Measurements from ENCODE around the gene KIAA1549. TPM values are rescaled to one million over a fixed set of nuclear protein-coding genes. Genes with fewer than 3 reads are reported as not detected.

KIAA1549 gene
- total RNA-seq, 1 experiment from 2014 or later = 19.9 TPM

DNA sequence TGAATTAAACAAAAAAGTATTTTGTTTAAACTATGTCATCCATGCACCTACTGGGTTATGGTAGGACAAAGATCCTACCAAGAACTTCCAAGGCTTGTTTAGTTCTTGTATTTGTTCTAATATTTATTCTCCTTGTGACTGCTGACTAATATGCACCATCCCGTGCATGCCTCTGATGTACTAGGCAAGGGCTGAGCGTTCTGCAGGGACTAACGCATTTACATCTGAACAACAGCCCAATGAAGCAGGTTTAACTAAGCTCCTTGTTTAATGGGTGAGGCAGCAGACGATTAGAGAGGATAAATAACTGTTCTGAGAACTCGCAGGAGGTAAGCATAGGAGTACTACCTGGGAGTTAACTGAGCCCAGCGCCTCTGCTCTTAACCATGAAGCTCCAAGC lies 64.9 kb downstream of the KIAA1549 start:
- Mint-ChIP-seq H3K9me3 (ENCODE audit: unreplicated experiment) (no peaks in the 10 kb centered on the region), H3K36me3 (ENCODE audit: insufficient read depth, unreplicated experiment) (peaks cover 7% of the 10 kb centered on the region), H3K4me3 (ENCODE audit: unreplicated experiment) (no peak overlapping the region), H3K27me3 (ENCODE audit: insufficient read depth, unreplicated experiment) (no peaks in the 10 kb centered on the region), H3K27ac (ENCODE audit: unreplicated experiment) (no peak overlapping the region), H3K4me1 (ENCODE audit: low read depth, unreplicated experiment) (no peaks in the 10 kb centered on the region)
- Histone ChIP-seq H3K4me1 (no peaks in the 10 kb centered on the region), H3K4me3 (ENCODE audit: low read depth, low read length) (no peak overlapping the region), H3K27me3 (replicated peaks; ENCODE audit: control insufficient read depth, insufficient read depth, low read length) (no peaks in the 10 kb centered on the region), H3K9me3 (no peaks in the 10 kb centered on the region), H3K36me3 (ENCODE audit: control insufficient read depth, insufficient read depth, low read length) (no peaks in the 10 kb centered on the region)
- no TSS peak for BruUV-seq (replicated peaks)
- no peak for DNase-seq
- ChIA-PET CTCF (no interaction called here), POLR2A (no interaction called here)
- TF ChIP-seq, protein P1, sequence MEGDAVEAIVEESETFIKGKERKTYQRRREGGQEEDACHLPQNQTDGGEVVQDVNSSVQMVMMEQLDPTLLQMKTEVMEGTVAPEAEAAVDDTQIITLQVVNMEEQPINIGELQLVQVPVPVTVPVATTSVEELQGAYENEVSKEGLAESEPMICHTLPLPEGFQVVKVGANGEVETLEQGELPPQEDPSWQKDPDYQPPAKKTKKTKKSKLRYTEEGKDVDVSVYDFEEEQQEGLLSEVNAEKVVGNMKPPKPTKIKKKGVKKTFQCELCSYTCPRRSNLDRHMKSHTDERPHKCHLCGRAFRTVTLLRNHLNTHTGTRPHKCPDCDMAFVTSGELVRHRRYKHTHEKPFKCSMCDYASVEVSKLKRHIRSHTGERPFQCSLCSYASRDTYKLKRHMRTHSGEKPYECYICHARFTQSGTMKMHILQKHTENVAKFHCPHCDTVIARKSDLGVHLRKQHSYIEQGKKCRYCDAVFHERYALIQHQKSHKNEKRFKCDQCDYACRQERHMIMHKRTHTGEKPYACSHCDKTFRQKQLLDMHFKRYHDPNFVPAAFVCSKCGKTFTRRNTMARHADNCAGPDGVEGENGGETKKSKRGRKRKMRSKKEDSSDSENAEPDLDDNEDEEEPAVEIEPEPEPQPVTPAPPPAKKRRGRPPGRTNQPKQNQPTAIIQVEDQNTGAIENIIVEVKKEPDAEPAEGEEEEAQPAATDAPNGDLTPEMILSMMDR (IDR thresholded peaks at IDR 0.05; ENCODE audit: insufficient read depth in 1 of 2, low read depth in 1 of 2, low read length in 1 of 2, severe bottlenecking in 1 of 2, unreplicated experiment in 1 of 2) = no peak
- intact Hi-C loops (cut with micrococcal nuclease; ENCODE audit: unreplicated experiment) = no loop called here

DNA sequence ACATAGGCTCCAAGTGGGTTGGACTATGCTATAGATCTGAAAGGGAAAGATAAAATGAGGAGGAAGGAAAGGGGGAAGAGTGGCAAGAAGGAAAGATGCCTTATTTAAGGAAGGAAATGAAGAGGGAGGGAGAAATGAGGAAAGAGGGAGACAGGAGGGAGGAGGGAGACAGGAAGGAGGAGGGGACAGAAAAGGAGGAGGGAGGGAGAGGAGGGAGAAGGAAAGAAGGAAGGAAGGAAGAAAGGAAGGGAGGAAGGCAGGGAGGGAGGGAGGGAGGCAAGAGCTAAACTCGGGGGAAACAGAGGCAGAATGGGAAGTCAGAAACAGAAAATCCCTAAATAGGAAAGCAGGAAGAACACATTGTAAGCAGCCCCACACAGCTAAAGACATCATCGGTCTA lies 67.4 kb downstream of the KIAA1549 start:
- peaks cover 7% of the 10 kb centered on the region for H3K36me3 Mint-ChIP-seq (ENCODE audit: insufficient read depth, unreplicated experiment)
- no peaks in the 10 kb centered on the region for H3K4me1 Mint-ChIP-seq (ENCODE audit: low read depth, unreplicated experiment)
- H3K36me3 ChIP-seq (ENCODE audit: control insufficient read depth, insufficient read depth, low read length) = no peaks in the 10 kb centered on the region
- BruUV-seq (replicated peaks) = no TSS peak
- intact Hi-C loops (cut with micrococcal nuclease; ENCODE audit: unreplicated experiment) = no loop called here
- no peak overlapping the region for H3K27ac Mint-ChIP-seq (ENCODE audit: unreplicated experiment)
- H3K27me3 ChIP-seq (replicated peaks; ENCODE audit: control insufficient read depth, insufficient read depth, low read length) = no peaks in the 10 kb centered on the region
- H3K4me1 ChIP-seq = no peaks in the 10 kb centered on the region
- ChIA-PET CTCF (no interaction called here), POLR2A (no interaction called here)
- H3K4me3 ChIP-seq (ENCODE audit: low read depth, low read length) = no peak overlapping the region
- H3K4me3 Mint-ChIP-seq (ENCODE audit: unreplicated experiment) = no peak overlapping the region
- H3K9me3 Mint-ChIP-seq (ENCODE audit: unreplicated experiment) = no peaks in the 10 kb centered on the region
- no peaks in the 10 kb centered on the region for H3K9me3 ChIP-seq
- no peaks in the 10 kb centered on the region for H3K27me3 Mint-ChIP-seq (ENCODE audit: insufficient read depth, unreplicated experiment)
- TF ChIP-seq, protein P1 (IDR thresholded peaks at IDR 0.05; ENCODE audit: insufficient read depth in 1 of 2, low read depth in 1 of 2, low read length in 1 of 2, severe bottlenecking in 1 of 2, unreplicated experiment in 1 of 2) = no peak
- no peak for DNase-seq

DNA sequence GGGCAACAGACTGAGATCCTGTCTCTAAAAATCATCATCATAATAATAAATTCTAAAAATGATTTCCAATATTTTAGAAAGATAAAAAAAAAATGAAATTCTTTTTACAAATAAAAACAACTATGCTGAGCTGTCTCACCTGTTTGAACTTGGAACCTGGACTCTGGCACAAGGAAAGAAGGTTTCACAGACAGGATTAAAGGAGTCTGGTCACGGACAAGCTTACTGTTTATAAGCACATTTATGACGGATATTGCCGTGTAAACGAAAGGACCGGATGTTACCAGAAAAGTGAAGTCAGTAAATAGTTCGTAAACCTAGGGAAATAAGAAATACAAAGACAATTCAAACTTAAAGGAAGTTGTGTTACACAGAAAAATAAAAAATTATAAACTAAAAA lies 70.2 kb downstream of the KIAA1549 start:
- ChIA-PET POLR2A (no interaction called here), CTCF (no interaction called here)
- H3K4me1 ChIP-seq = no peaks in the 10 kb centered on the region
- Mint-ChIP-seq H3K4me1 (ENCODE audit: low read depth, unreplicated experiment) (no peaks in the 10 kb centered on the region), H3K9me3 (ENCODE audit: unreplicated experiment) (no peaks in the 10 kb centered on the region), H3K36me3 (ENCODE audit: insufficient read depth, unreplicated experiment) (peaks cover 11% of the 10 kb centered on the region), H3K4me3 (ENCODE audit: unreplicated experiment) (no peak overlapping the region), H3K27me3 (ENCODE audit: insufficient read depth, unreplicated experiment) (no peaks in the 10 kb centered on the region), H3K27ac (ENCODE audit: unreplicated experiment) (no peak overlapping the region)
- no peak for DNase-seq
- no TSS peak for BruUV-seq (replicated peaks)
- H3K9me3 ChIP-seq = no peaks in the 10 kb centered on the region
- H3K4me3 ChIP-seq (ENCODE audit: low read depth, low read length) = no peak overlapping the region
- no peaks in the 10 kb centered on the region for H3K27me3 ChIP-seq (replicated peaks; ENCODE audit: control insufficient read depth, insufficient read depth, low read length)
- intact Hi-C loops (cut with micrococcal nuclease; ENCODE audit: unreplicated experiment) = no loop called here
- TF ChIP-seq, protein P1 (IDR thresholded peaks at IDR 0.05; ENCODE audit: insufficient read depth in 1 of 2, low read depth in 1 of 2, low read length in 1 of 2, severe bottlenecking in 1 of 2, unreplicated experiment in 1 of 2) = no peak
- H3K36me3 ChIP-seq (ENCODE audit: control insufficient read depth, insufficient read depth, low read length) = no peaks in the 10 kb centered on the region

All from Caco-2 (cell line).